ENCODE data around the gene MIS18A. TPM values are rescaled to one million over a fixed set of nuclear protein-coding genes. Genes with fewer than 3 reads are reported as not detected.
"Not testable (repeated sequence)": the region's sequence is repeated elsewhere in the genome, so short reads cannot be mapped to it uniquely, and the experiment has no call there.

The MIS18A gene
- total RNA-seq, 1 donor = 13.0 TPM

GRCh38 chr21:32260130-32260529 is 18.7 kb downstream of the MIS18A start:
- no peak overlapping the region for H3K4me3 ChIP-seq (ENCODE audit: low read depth, low read length)
- DNase-seq (ENCODE audit: low read depth) = no peak
- TF ChIP-seq CTCF (IDR thresholded peaks at IDR 0.05; ENCODE audit: insufficient read depth, low read depth, low read length) = no peak

- H3K4me3 ChIP-seq (ENCODE audit: low read depth, low read length); DNase-seq (ENCODE audit: low read depth): not testable (repeated sequence)
Measured at GRCh38 chr21:32258786-32259048, 20.1 kb downstream of the MIS18A start.

- DNase-seq (ENCODE audit: low read depth) = peak; percentile 80
- peak; percentile 85 for TF ChIP-seq CTCF (IDR thresholded peaks at IDR 0.05; ENCODE audit: insufficient read depth, low read depth, low read length)
Measured at GRCh38 chr21:32257962-32258785, 20.7 kb downstream of the MIS18A start.

GRCh38 chr21:32256873-32257620 is 21.8 kb downstream of the MIS18A start:
- no peak for TF ChIP-seq CTCF (IDR thresholded peaks at IDR 0.05; ENCODE audit: insufficient read depth, low read depth, low read length)
- DNase-seq (ENCODE audit: low read depth) = peak; percentile 86
- H3K4me3 ChIP-seq (ENCODE audit: low read depth, low read length) = no peak overlapping the region

More at GRCh38 chr21:32257962-32258785, 20.7 kb downstream of the MIS18A start:
- no peak overlapping the region for H3K4me3 ChIP-seq (ENCODE audit: low read depth, low read length)

GRCh38 chr21:32256251-32256650 is 22.6 kb downstream of the MIS18A start:
- TF ChIP-seq CTCF (IDR thresholded peaks at IDR 0.05; ENCODE audit: insufficient read depth, low read depth, low read length) = no peak
- no peak overlapping the region for H3K4me3 ChIP-seq (ENCODE audit: low read depth, low read length)
- DNase-seq (ENCODE audit: low read depth) = no peak

GRCh38 chr21:32253215-32253641 is 25.6 kb downstream of the MIS18A start:
- no peak overlapping the region for H3K4me3 ChIP-seq (ENCODE audit: low read depth, low read length)
- no peak for TF ChIP-seq CTCF (IDR thresholded peaks at IDR 0.05; ENCODE audit: insufficient read depth, low read depth, low read length)
- DNase-seq (ENCODE audit: low read depth) = peak; percentile 43

GRCh38 chr21:32252136-32252535 is 26.7 kb downstream of the MIS18A start:
- H3K4me3 ChIP-seq (ENCODE audit: low read depth, low read length) = no peak overlapping the region
- no peak for TF ChIP-seq CTCF (IDR thresholded peaks at IDR 0.05; ENCODE audit: insufficient read depth, low read depth, low read length)
- DNase-seq (ENCODE audit: low read depth) = no peak

Measured in fibroblast of villous mesenchyme (primary cell).